Ecto neural progenitor cell (in vitro differentiated cells): ENCODE data around the gene KLHDC4.

Experiments used
- DNase-seq: peaks from one replicate; pipeline ENCODE4 v3.0.0-alpha.2; 2018; ENCODE audit warnings: low spot score

The KLHDC4 gene

GRCh38 chr16:87698676-87699199 is 67.0 kb downstream of the KLHDC4 start:
- no peak for DNase-seq

GRCh38 chr16:87698241-87698640 is 67.5 kb downstream of the KLHDC4 start:
- DNase-seq: no peak

- DNase-seq: no peak
These were observed 68.0 kb downstream of the KLHDC4 start for GRCh38 chr16:87697792-87698191.

- DNase-seq: no peak
These were observed 68.5 kb downstream of the KLHDC4 start for GRCh38 chr16:87697256-87697655.

- DNase-seq: no peak
These were observed 69.1 kb downstream of the KLHDC4 start for GRCh38 chr16:87696726-87697125.

- DNase-seq: no peak
These were observed 70.3 kb downstream of the KLHDC4 start for GRCh38 chr16:87695534-87695933.

GRCh38 chr16:87694441-87695125 is 71.2 kb downstream of the KLHDC4 start:
- DNase-seq: no peak

- no peak for DNase-seq
These were observed 72.0 kb downstream of the KLHDC4 start for GRCh38 chr16:87693827-87694226.

DNA sequence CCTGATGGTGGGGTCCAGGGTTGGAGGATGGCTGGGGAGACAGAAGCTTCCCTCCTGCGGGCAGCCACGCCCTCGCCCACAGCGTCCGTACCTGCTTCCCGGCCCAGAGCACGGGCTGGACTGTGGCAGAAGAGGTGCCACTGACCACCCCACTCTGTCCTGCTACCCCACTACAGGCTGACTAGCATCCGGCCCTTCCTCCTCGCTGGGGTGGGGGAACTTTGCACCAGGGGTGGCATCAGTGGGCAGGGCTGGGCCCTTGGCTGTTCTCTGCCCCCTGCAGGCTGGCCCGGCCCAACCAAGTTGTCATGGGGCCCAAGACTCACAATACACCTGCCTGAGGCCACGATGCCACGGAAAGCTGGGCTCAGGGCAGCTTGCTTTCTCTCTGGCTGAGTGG is 73.0 kb downstream of the KLHDC4 start:
- no peak for DNase-seq

DNA sequence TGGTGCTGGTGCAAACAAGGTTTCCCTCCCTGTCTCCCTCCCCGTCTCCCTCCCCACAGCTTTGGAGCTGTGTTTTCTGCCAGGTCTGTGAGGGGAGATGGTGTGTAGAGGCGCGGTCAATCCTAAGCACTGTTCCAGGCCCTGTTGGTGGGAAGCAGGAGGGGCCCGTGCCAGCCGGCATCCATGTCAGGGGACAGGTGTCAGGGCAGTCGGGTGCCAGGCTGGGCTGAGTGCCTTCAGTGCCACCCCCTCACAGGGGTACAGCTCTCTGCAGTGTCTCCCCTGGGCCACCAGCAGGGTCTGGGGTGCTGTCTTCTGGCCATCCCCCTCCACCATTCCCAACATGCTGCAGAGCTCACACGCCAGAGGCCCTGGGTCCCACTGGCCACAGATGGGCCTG is 73.6 kb downstream of the KLHDC4 start:
- DNase-seq: no peak

DNA sequence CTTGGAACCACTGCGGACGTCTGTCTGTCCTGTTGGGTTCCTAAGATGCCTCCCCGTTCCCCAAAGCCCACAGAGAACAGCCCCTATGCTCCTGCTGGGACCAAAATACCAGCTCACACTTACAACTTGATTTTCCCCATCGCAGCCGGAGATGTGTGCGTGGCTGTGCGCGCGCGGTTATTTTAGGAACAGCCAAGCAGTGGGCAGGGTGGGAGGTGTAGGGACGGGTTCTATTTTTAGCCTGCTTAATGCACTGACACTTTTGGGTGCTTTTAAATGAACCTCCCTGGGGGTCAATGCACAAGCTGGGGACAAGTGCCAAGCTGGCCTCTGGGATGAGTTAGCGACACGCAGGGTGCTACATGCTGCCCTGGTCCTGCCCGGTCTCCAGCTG is 74.1 kb downstream of the KLHDC4 start:
- DNase-seq: no peak

DNA sequence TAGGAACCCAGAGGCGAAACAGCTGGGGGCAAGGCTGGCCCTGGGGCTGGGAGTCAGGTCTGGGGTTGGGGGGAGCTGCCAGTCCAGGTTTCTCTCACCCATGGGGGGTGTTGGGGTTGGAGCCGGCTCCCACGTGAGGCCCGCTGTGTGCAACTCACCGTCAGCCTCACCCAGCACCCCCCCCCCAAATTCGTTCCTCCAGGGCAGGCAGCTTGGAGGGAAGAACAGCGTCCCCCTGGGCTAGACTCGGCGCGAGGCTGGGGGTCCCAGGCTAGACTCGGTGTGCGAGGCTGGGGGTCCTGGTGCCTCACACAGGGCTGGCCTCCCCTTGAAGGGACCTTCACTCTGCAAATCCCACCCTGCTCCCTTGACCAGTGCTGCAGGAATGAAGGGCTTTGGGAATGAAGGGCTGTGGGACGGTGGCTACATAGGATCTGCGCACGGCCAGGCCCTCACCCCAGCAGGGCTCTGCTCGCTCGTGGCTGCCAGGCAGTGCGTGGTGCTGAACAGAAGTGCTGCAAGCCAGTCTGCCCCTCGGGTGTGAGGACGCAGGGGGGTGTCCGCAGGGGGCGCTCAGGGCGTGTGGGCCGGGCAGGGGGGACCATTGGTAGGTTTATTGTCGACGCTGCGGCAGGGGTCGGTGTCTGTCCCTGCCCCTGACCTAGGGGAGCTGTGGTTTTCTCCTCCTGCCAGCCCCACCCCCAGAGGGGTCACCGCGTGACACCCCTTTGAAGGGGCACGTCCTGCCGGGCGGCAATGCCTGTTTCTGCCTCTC is 74.7 kb downstream of the KLHDC4 start:
- no peak for DNase-seq

DNA sequence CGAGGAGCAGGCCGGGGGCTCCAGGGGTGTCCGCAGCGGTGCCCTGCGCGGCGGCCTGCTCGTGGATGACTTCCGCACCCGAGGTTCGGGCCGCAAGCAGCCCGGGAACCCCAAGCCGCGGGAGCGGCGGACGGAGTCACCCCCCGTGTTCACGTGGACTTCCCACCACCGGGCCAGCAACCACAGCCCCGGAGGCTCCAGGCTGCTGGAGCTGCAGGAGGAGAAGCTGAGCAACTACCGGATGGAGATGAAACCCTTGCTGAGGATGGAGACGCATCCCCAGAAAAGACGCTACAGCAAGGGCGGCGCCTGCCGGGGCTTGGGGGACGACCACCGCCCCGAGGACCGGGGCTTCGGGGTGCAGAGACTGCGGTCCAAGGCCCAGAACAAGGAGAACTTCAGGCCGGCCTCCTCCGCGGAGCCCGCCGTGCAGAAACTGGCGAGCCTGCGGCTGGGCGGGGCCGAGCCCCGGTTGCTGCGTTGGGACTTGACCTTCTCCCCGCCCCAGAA is 75.8 kb downstream of the KLHDC4 start:
- DNase-seq: no peak

DNA sequence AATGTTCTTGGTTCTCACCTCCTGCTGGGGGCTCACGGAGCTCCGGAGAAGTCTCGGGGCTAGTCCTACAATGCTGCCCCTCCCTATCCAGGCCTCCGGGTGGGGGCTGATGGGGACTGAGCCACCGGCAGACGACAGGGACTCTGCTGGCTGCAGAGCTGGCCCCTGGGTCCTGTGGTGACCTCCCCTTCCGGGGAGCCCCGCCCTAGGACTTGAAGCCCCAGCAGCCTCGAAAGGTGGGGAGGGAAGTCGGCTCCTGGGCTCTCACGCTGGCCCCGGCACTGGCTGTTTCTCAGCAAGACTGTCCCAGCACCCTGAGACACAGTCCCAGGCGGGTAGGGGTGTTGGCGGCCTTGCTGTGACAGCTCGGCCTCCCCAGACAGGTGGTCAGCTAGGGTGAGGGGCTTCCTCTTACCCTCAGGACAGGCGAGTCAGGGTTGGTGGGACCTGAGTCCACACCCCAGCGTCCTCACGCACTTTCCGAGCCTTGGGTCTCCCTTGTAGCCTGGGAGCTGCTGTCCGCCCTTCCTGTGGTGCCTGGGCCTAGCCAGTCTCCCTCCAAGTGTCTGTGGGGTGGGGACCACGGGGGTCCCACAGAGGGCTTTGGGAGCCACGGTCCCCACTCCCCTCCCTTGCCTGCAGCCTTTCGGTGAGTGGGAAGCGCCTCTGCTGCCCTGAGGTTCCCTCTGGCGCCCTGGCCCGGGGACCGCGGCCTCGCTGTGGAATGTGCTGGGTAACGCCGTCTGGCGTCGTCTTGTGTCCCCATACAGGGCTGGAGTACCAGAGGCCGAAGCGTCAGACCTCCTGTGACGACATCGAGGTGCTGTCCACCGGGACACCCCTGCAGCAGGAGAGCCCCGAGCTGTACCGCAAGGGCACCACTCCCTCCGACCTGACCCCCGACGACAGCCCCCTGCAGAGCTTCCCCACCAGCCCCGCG is 76.6 kb downstream of the KLHDC4 start:
- no peak for DNase-seq

DNA sequence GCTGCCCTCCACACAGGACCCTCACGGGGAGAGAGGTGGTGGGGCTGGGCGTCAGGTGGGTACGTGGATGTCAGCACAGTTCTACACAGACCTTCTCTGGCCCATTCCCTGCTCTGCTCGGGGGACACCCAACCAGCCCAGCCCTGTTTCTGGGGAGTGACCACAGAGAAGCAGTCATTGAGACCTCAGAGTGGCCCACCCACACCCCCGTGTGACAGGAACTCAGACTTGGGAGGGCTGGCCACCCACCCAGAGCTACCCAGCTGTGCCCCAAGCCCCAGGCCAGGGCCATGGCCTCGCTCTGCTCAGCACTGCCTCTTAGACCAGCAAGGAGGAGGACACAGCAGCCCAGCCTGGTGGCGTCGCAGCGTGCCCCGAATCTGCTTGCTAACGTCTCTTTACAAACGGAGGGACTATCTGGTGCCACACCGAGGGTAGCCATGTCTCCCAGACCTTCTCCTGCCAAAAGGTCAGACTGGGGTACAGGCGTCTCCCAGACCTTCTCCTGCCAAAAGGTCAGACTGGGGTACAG is 77.7 kb downstream of the KLHDC4 start:
- no peak for DNase-seq

GRCh38 chr16:87687126-87687910 is 78.5 kb downstream of the KLHDC4 start:
- no peak for DNase-seq

DNA sequence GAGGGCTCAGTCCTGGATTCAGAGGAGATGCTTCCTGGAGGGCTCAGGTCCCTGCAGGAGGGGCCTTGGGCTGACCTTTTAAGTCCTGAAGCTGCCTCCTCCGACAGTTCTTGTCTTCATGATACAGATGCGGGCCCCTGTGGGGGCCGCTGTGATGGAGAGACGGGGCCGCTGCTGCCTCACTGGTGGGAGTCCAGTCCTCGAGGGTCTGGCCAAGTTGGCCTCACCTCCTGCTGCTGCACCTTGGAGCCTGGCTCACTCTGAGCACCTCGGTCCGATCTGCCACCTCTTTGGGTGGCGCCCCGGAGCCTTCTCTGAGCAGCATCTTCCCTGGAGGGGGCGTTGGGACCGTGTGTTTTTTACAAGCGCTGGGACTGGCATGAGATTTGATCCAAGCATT is 79.1 kb downstream of the KLHDC4 start:
- no peak for DNase-seq

GRCh38 chr16:87685766-87686165 is 80.0 kb downstream of the KLHDC4 start:
- DNase-seq: no peak

GRCh38 chr16:87685405-87685755 is 80.4 kb downstream of the KLHDC4 start:
- no peak for DNase-seq

GRCh38 chr16:87684711-87685404 is 80.9 kb downstream of the KLHDC4 start:
- no peak for DNase-seq
